ENCODE data around the gene TBC1D22A. TPM values are rescaled to one million over a fixed set of nuclear protein-coding genes. Genes with fewer than 3 reads are reported as not detected.

The TBC1D22A gene
- total and polyA plus RNA-seq, 9 of the 15 experiments (the other 6 are each of a cell fraction or from before 2014, with no cell fraction given), result 0.20 to 11.5 (median 5.2) TPM

GRCh38 chr22:47153854-47154525, 391.5 kb downstream of the TBC1D22A start (continued):
- TF ChIP-seq MGA (IDR thresholded peaks at IDR 0.05), result no peak

All from K562 (cell line).